H9 (cell line): Measurements from ENCODE around the gene AGO1. TPM values are rescaled to one million over a fixed set of nuclear protein-coding genes. Genes with fewer than 3 reads are reported as not detected.

Source experiments
- DNase-seq: peaks from one replicate; pipeline ENCODE4 v3.0.0-alpha.2; 2017
- H2AFZ ChIP-seq: one replicate; pipeline ENCODE4 v1.6.1; 2013; ENCODE audit warnings: mild to moderate bottlenecking, low read length, control low read depth, moderate library complexity
- H2AK5ac ChIP-seq: 2 replicates; pipeline ENCODE4 v1.6.1; 2013; ENCODE audit warnings: low read length, control low read depth, mixed read lengths; ENCODE audit not compliant: insufficient read length
- H2BK120ac ChIP-seq: one replicate; pipeline ENCODE4 v1.6.1; 2013; ENCODE audit warnings: low read depth, mild to moderate bottlenecking, low read length, control low read depth, inconsistent platforms; ENCODE audit not compliant: poor library complexity, severe bottlenecking
- H2BK12ac ChIP-seq: 2 replicates; pipeline ENCODE4 v1.6.1; 2013; ENCODE audit warnings: low read length, control low read depth, mixed read lengths, low read depth; ENCODE audit not compliant: insufficient read length
- H2BK15ac ChIP-seq: 2 replicates; pipeline ENCODE4 v1.6.1; 2013; ENCODE audit warnings: low read depth, low read length, control low read depth
- H2BK20ac ChIP-seq: one replicate; pipeline ENCODE4 v1.6.1; 2013; ENCODE audit warnings: low read depth, mild to moderate bottlenecking, low read length, control low read depth, inconsistent platforms; ENCODE audit not compliant: poor library complexity, severe bottlenecking
- H2BK5ac ChIP-seq: 2 replicates; pipeline ENCODE4 v1.6.1; 2013; ENCODE audit warnings: low read length, control low read depth, mixed read lengths; ENCODE audit not compliant: insufficient read length
- H3K14ac ChIP-seq: 2 replicates; pipeline ENCODE4 v1.6.1; 2013; ENCODE audit warnings: low read length, control low read depth; ENCODE audit not compliant: insufficient read depth
- H3K18ac ChIP-seq: 2 replicates; pipeline ENCODE4 v1.6.1; 2013; ENCODE audit warnings: low read depth, mild to moderate bottlenecking, mixed read lengths, low read length, control low read depth; ENCODE audit not compliant: insufficient read length
- H3K23ac ChIP-seq: 2 replicates; pipeline ENCODE4 v1.6.1; 2013; ENCODE audit warnings: low read length, control low read depth, mixed read lengths, low read depth; ENCODE audit not compliant: insufficient read length
- H3K23me2 ChIP-seq: 2 replicates; pipeline ENCODE4 v1.6.1; 2013; ENCODE audit warnings: low read depth, mild to moderate bottlenecking, mixed read lengths, low read length, control low read depth; ENCODE audit not compliant: insufficient read length, poor library complexity, severe bottlenecking
- H3K27ac ChIP-seq: 2 replicates; pipeline ENCODE4 v1.5.1; 2013; ENCODE audit warnings: low read length, control low read depth, mixed read lengths, low read depth; ENCODE audit not compliant: insufficient read length
- H3K27me3 ChIP-seq: 2 replicates; pipeline ENCODE4 v1.6.1; 2013; ENCODE audit warnings: low read length, control low read depth, inconsistent platforms; ENCODE audit not compliant: insufficient read depth
- H3K4ac ChIP-seq: 2 replicates; pipeline ENCODE4 v1.6.1; 2013; ENCODE audit warnings: low read depth, mild to moderate bottlenecking, control low read depth, inconsistent platforms, low read length, moderate library complexity
- H3K4me1 ChIP-seq: 2 replicates; pipeline ENCODE4 v1.6.1; 2013; ENCODE audit warnings: low read length, control low read depth, inconsistent platforms; ENCODE audit not compliant: insufficient read depth
- H3K4me2 ChIP-seq: 2 replicates; pipeline ENCODE4 v1.6.1; 2013; ENCODE audit warnings: low read length, control low read depth, mixed read lengths; ENCODE audit not compliant: insufficient read length, insufficient read depth
- H3K56ac ChIP-seq: 2 replicates; pipeline ENCODE4 v1.6.1; 2013; ENCODE audit warnings: low read depth, mild to moderate bottlenecking, mixed read lengths, low read length, control low read depth; ENCODE audit not compliant: insufficient read length
- H3K79me1 ChIP-seq: 2 replicates; pipeline ENCODE4 v1.6.1; 2013; ENCODE audit warnings: low read depth, mild to moderate bottlenecking, moderate library complexity, low read length, control low read depth, inconsistent platforms; ENCODE audit not compliant: insufficient read depth, poor library complexity, severe bottlenecking
- H3K79me2 ChIP-seq: 2 replicates; pipeline ENCODE4 v1.6.1; 2013; ENCODE audit warnings: low read length, control low read depth, inconsistent platforms; ENCODE audit not compliant: insufficient read depth
- H3K9ac ChIP-seq: 2 replicates; pipeline ENCODE4 v1.6.1; 2013; ENCODE audit warnings: low read length, control low read depth, mixed read lengths; ENCODE audit not compliant: insufficient read length; ENCODE audit errors: extremely low read depth
- H3K9me3 ChIP-seq: one replicate; pipeline ENCODE4 v1.6.1; 2013; ENCODE audit warnings: low read depth, low read length, inconsistent platforms; ENCODE audit not compliant: control insufficient read depth
- H3T11ph ChIP-seq: one replicate; pipeline ENCODE4 v1.6.1; 2013; ENCODE audit warnings: mild to moderate bottlenecking, low read length, control low read depth, inconsistent platforms
- H4K20me1 ChIP-seq: one replicate; pipeline ENCODE4 v1.6.1; 2013; ENCODE audit not compliant: control insufficient read depth, insufficient read length, insufficient read depth
- H4K5ac ChIP-seq: 2 replicates; pipeline ENCODE4 v1.6.1; 2013; ENCODE audit warnings: low read depth, mild to moderate bottlenecking, mixed read lengths, low read length, control low read depth; ENCODE audit not compliant: insufficient read length
- H4K8ac ChIP-seq: replicated peaks from 2 replicates; pipeline ENCODE4 v1.6.1; 2013; ENCODE audit warnings: low read length, control low read depth, mixed read lengths, low read depth; ENCODE audit not compliant: insufficient read length
- H4K91ac ChIP-seq: 2 replicates; pipeline ENCODE4 v1.6.1; 2013; ENCODE audit warnings: low read depth, mild to moderate bottlenecking, moderate library complexity, mixed read lengths, low read length, control low read depth; ENCODE audit not compliant: insufficient read length
- H3K27ac Mint-ChIP-seq, 3 experiments: 2 replicates in 2 of 3; 3 replicates in 1 of 3; pipeline ENCODE4 v1.8.0; 2020 to 2021; ENCODE audit warnings: mixed read lengths in 3 of 3, mild to moderate bottlenecking in 1 of 3, moderate library complexity in 1 of 3
- H3K27me3 Mint-ChIP-seq: 2 replicates; pipeline ENCODE4 v1.8.0; 2021; ENCODE audit warnings: low read depth, mild to moderate bottlenecking, moderate library complexity, mixed read lengths
- H3K36me3 Mint-ChIP-seq, 3 experiments: 2 replicates in 2 of 3; 3 replicates in 1 of 3; pipeline ENCODE4 v1.8.0; 2020 to 2021; ENCODE audit warnings: low read depth in 3 of 3, mixed read lengths in 3 of 3; ENCODE audit not compliant: insufficient read depth in 1 of 3
- H3K4me1 Mint-ChIP-seq, 2 experiments: 2 replicates each; pipeline ENCODE4 v1.8.0; 2020; ENCODE audit warnings: mixed read lengths in 2 of 2
- H3K4me3 Mint-ChIP-seq, 2 experiments: 2 replicates in 1 of 2; 3 replicates in 1 of 2; pipeline ENCODE4 v1.8.0; 2020 to 2021; ENCODE audit warnings: mild to moderate bottlenecking in 2 of 2, mixed read lengths in 2 of 2, moderate library complexity in 1 of 2
- H3K9me3 Mint-ChIP-seq, 2 experiments: 2 replicates in 1 of 2; 3 replicates in 1 of 2; pipeline ENCODE4 v1.8.0; 2020; ENCODE audit warnings: mild to moderate bottlenecking in 2 of 2, mixed read lengths in 2 of 2, moderate library complexity in 1 of 2
- WGBS: extraction: QIAGEN DNeasy Blood & Tissue Kit; methylation state at CpG from one replicate; pipeline ENCODE4 v1.1.7; 2013; ENCODE audit warnings: missing lambda C conversion rate, low lambda C conversion rate, mixed read lengths; ENCODE audit not compliant: insufficient read length; ENCODE audit errors: extremely low coverage; 5-methylcytosine and 5-hydroxymethylcytosine counted together
- total RNA-seq: library from RNA; stranded (reverse); gene quantifications from 2 replicates; pipeline ENCODE4 v1.2.1, GENCODE V29; 2021
- TF ChIP-seq, protein P1 (sequence below): fragments of 200-600 bp; sonication (generic); conservative IDR thresholded peaks from 3 replicates; pipeline ENCODE4 v1.8.0; 2021; ENCODE audit warnings: antibody characterized with exemption, mild to moderate bottlenecking

The AGO1 gene
- total RNA-seq, 1 experiment from 2014 or later: 74.2 TPM

DNA sequence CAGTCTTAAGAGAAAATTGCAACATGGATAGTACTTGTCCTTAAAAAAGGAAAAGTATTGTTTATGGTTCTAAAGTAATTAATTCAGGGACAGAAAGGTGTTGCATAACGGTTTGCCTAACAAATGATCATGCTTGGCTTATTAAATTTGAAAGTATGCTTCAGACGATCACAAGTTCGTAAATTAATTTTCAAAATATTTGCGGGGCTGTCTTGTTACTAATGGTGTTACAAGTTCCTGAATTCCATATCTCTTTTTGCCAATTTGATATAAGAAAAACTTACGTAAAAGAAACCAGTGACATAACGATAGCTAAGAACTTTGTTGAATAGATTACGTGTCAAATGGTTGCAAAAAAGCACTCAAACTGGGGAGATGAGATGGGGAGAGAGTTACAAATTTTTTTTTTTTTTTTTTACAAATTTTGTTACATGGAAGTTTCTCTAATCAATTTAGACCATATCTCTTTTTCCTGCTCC is 49.2 kb downstream of the AGO1 start:
- Histone ChIP-seq H3K4me2 (peak overlapping the region; percentile 97), H4K20me1 (no peaks in the 10 kb centered on the region), H3K4me1 (no peaks in the 10 kb centered on the region), H3K4ac (no peak overlapping the region), H3K9me3 (no peaks in the 10 kb centered on the region), H4K91ac (no peak overlapping the region), H3K79me2 (peaks cover 18% of the 10 kb centered on the region; the same call in 1 of the 2 replicates), H3K27me3 (no peaks in the 10 kb centered on the region), H2AFZ (no peak overlapping the region), H2BK15ac (no peak overlapping the region), H2BK5ac (no peak overlapping the region), H2BK120ac (no peak overlapping the region), H3K79me1 (no peaks in the 10 kb centered on the region), H2BK20ac (no peak overlapping the region), H3K23me2 (peaks cover 11% of the 10 kb centered on the region), H3K14ac (no peak overlapping the region), H2BK12ac (no peak overlapping the region), H3T11ph (no peak overlapping the region), H4K5ac (no peak overlapping the region), H4K8ac (no peak overlapping the region), H3K23ac (no peak overlapping the region), H3K56ac (no peak overlapping the region), H3K9ac (no peak overlapping the region), H2AK5ac (no peak overlapping the region), H3K27ac (no peak overlapping the region), H3K18ac (no peak overlapping the region)
- TF ChIP-seq, protein P1, sequence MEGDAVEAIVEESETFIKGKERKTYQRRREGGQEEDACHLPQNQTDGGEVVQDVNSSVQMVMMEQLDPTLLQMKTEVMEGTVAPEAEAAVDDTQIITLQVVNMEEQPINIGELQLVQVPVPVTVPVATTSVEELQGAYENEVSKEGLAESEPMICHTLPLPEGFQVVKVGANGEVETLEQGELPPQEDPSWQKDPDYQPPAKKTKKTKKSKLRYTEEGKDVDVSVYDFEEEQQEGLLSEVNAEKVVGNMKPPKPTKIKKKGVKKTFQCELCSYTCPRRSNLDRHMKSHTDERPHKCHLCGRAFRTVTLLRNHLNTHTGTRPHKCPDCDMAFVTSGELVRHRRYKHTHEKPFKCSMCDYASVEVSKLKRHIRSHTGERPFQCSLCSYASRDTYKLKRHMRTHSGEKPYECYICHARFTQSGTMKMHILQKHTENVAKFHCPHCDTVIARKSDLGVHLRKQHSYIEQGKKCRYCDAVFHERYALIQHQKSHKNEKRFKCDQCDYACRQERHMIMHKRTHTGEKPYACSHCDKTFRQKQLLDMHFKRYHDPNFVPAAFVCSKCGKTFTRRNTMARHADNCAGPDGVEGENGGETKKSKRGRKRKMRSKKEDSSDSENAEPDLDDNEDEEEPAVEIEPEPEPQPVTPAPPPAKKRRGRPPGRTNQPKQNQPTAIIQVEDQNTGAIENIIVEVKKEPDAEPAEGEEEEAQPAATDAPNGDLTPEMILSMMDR: no peak
- Mint-ChIP-seq H3K4me1 (peaks cover 28 to 32% of the 10 kb centered on the region in 2 experiments), H3K36me3 (peaks cover 0 to 7% (median 2%) of the 10 kb centered on the region in 3 experiments; a peak in 3 of 7 replicates), H3K27ac (no peak overlapping the region), H3K4me3 (peak overlapping the region; percentile 94 to 98), H3K9me3 (no peaks in the 10 kb centered on the region), H3K27me3 (no peaks in the 10 kb centered on the region; the same call in 1 of the 2 replicates)
- no peak for DNase-seq
- no CpG with 5 or more reads among the region's 7 CpGs for WGBS
